ENCODE results near the gene DHCR24. TPM values are rescaled to one million over a fixed set of nuclear protein-coding genes. Genes with fewer than 3 reads are reported as not detected.
"Not testable (repeated sequence)": the region's sequence is repeated elsewhere in the genome, so short reads cannot be mapped to it uniquely, and the experiment has no call there.

DHCR24 gene
- total RNA-seq, 1 donor from 2014 or later: 417 TPM

- Mint-ChIP-seq H3K36me3 (ENCODE audit: low read depth) (no peaks in the 10 kb centered on the region), H3K27ac (ENCODE audit: unreplicated experiment) (no peak overlapping the region), H3K4me3 (no peak overlapping the region), H3K9me3 (no peaks in the 10 kb centered on the region), H3K27me3 (ENCODE audit: low read depth) (peaks cover 5% of the 10 kb centered on the region), H3K4me1 (no peaks in the 10 kb centered on the region)
- TF ChIP-seq CTCF (conservative IDR thresholded peaks at IDR 0.05): no peak
- DNase-seq (ENCODE audit: low read depth, low spot score): no peak
Measured at GRCh38 chr1:54922040-54922761, 35.2 kb upstream of the DHCR24 start.

GRCh38 chr1:54919367-54920359 lies 32.7 kb upstream of the DHCR24 start:
- DNase-seq (ENCODE audit: low read depth, low spot score): no peak
- no peak for TF ChIP-seq CTCF (conservative IDR thresholded peaks at IDR 0.05)
- Mint-ChIP-seq H3K27ac (ENCODE audit: unreplicated experiment) (no peak overlapping the region), H3K9me3 (no peaks in the 10 kb centered on the region), H3K27me3 (ENCODE audit: low read depth) (peaks cover 5% of the 10 kb centered on the region), H3K36me3 (ENCODE audit: low read depth) (no peaks in the 10 kb centered on the region), H3K4me3 (no peak overlapping the region), H3K4me1 (no peaks in the 10 kb centered on the region)

DNA sequence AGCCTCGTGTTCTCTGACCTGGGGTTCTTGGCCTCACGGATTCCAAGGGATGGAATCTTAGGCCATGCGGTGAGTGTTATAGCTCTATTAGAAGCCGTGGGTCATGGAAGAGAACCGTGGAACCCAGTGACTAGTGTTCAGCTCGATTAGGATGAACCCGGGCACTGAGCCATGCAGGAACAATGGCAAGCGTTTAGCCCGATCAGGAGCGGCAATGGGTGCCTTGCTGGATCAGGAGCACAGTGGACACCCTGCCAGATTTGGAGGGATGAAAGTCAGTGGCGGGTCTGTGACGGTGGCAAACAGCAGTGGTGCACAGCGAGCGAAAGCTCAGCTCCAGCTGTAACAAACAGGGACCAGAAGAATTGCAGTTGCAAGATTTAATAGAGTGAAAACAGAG lies 24.1 kb upstream of the DHCR24 start:
- not testable (repeated sequence) for H3K27ac Mint-ChIP-seq (ENCODE audit: unreplicated experiment); H3K27me3 Mint-ChIP-seq (ENCODE audit: low read depth); H3K4me1 Mint-ChIP-seq; H3K4me3 Mint-ChIP-seq; DNase-seq (ENCODE audit: low read depth, low spot score); H3K9me3 Mint-ChIP-seq; H3K36me3 Mint-ChIP-seq (ENCODE audit: low read depth)

DNA sequence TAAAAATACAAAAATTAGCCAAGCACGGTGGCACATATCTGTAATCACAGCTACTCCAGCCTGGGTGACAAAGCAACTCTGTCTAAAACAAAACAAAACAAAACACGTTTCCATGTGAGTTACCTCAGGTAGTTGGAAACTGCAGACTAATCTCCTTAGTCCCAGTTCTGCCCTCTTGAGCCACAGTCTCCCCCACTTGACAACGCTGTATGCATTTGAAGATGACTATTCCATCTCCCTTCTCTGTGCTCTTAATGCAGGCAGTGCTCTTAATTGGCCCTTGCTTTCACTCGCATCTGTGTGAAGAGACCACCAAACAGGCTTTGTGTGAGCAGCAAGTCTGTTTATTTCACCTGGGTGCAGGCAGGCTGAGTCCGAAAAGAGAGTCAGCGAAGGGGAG lies 19.6 kb upstream of the DHCR24 start:
- H3K4me1 Mint-ChIP-seq: peaks cover 9% of the 10 kb centered on the region
- no peaks in the 10 kb centered on the region for H3K36me3 Mint-ChIP-seq (ENCODE audit: low read depth)
- no peak overlapping the region for H3K27ac Mint-ChIP-seq (ENCODE audit: unreplicated experiment)
- no peak for TF ChIP-seq CTCF (conservative IDR thresholded peaks at IDR 0.05)
- H3K27me3 Mint-ChIP-seq (ENCODE audit: low read depth): no peaks in the 10 kb centered on the region
- DNase-seq (ENCODE audit: low read depth, low spot score): no peak
- no peaks in the 10 kb centered on the region for H3K9me3 Mint-ChIP-seq
- no peak overlapping the region for H3K4me3 Mint-ChIP-seq

GRCh38 chr1:54904476-54905048 lies 17.6 kb upstream of the DHCR24 start:
- Mint-ChIP-seq H3K9me3 (no peaks in the 10 kb centered on the region), H3K27ac (ENCODE audit: unreplicated experiment) (no peak overlapping the region), H3K4me1 (peaks cover 9% of the 10 kb centered on the region), H3K36me3 (ENCODE audit: low read depth) (no peaks in the 10 kb centered on the region), H3K27me3 (ENCODE audit: low read depth) (no peaks in the 10 kb centered on the region), H3K4me3 (no peak overlapping the region)
- no peak for DNase-seq (ENCODE audit: low read depth, low spot score)
- TF ChIP-seq CTCF (conservative IDR thresholded peaks at IDR 0.05): no peak

All from neural crest cell (in vitro differentiated cells).